HG03378 (cell line): Measurements from ENCODE around the gene TSPAN9.

ENCODE experiments used
- ATAC-seq: cut with Tn5 transposase; IDR thresholded peaks from one replicate; pipeline ENCODE4 v1.9.1; 2021; ENCODE audit warnings: mild to moderate bottlenecking, moderate library complexity; ENCODE audit not compliant: unreplicated experiment

The TSPAN9 gene

GRCh38 chr12:3220382-3221321 is 143.5 kb downstream of the TSPAN9 start:
- ATAC-seq = no peak

- no peak for ATAC-seq
Observed at GRCh38 chr12:3222306-3222705, 145.1 kb downstream of the TSPAN9 start.

GRCh38 chr12:3222979-3223378 is 145.8 kb downstream of the TSPAN9 start:
- ATAC-seq = no peak

- ATAC-seq = no peak
Observed at GRCh38 chr12:3223601-3224529, 146.7 kb downstream of the TSPAN9 start.

GRCh38 chr12:3224530-3224903 is 147.3 kb downstream of the TSPAN9 start:
- ATAC-seq = no peak

GRCh38 chr12:3225154-3225795 is 148.1 kb downstream of the TSPAN9 start:
- no peak for ATAC-seq

GRCh38 chr12:3225796-3226180 is 148.6 kb downstream of the TSPAN9 start:
- ATAC-seq = no peak

- ATAC-seq = no peak
Observed at GRCh38 chr12:3226264-3226663, 149.1 kb downstream of the TSPAN9 start.

GRCh38 chr12:3227076-3227975 is 150.1 kb downstream of the TSPAN9 start:
- ATAC-seq = no peak

GRCh38 chr12:3228552-3228951 is 151.4 kb downstream of the TSPAN9 start:
- no peak for ATAC-seq

GRCh38 chr12:3229577-3229976 is 152.4 kb downstream of the TSPAN9 start:
- ATAC-seq = no peak

- no peak for ATAC-seq
Observed at GRCh38 chr12:3230758-3231375, 153.7 kb downstream of the TSPAN9 start.

GRCh38 chr12:3231399-3231876 is 154.3 kb downstream of the TSPAN9 start:
- no peak for ATAC-seq

GRCh38 chr12:3233797-3234196 is 156.6 kb downstream of the TSPAN9 start:
- ATAC-seq = no peak

- ATAC-seq = no peak
Observed at GRCh38 chr12:3236345-3237187, 159.4 kb downstream of the TSPAN9 start.

- ATAC-seq = no peak
Observed at GRCh38 chr12:3238196-3238595, 161.0 kb downstream of the TSPAN9 start.

- ATAC-seq = no peak
Observed at GRCh38 chr12:3241621-3242020, 164.4 kb downstream of the TSPAN9 start.

- ATAC-seq = no peak
Observed at GRCh38 chr12:3242199-3242863, 165.2 kb downstream of the TSPAN9 start.
